ENCODE results near the gene TENM3.

DNA sequence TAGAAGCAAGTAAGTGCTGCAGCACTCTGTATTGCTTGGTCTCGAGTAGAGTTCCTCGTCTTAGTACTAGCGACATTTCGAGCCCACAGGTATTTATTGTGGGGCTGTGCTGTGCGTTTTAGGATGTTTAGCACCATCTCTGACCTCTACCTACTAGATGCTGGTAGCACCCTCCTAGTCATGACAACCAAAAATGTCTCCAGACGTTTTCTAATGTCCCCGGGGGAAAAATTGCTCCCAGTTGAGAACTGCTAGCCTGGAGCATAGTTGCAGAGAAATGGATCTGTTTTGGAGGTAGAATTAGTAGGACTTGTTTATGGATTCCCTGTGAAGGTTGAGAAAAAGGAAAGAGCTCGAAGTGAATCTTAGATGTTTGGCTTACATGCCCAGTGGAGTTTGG, 287.2 kb downstream of the TENM3 start:
- no peak for TF ChIP-seq GLIS3 (CRISPR knock-in tag; IDR thresholded peaks at IDR 0.05)
- TF ChIP-seq, protein P1, sequence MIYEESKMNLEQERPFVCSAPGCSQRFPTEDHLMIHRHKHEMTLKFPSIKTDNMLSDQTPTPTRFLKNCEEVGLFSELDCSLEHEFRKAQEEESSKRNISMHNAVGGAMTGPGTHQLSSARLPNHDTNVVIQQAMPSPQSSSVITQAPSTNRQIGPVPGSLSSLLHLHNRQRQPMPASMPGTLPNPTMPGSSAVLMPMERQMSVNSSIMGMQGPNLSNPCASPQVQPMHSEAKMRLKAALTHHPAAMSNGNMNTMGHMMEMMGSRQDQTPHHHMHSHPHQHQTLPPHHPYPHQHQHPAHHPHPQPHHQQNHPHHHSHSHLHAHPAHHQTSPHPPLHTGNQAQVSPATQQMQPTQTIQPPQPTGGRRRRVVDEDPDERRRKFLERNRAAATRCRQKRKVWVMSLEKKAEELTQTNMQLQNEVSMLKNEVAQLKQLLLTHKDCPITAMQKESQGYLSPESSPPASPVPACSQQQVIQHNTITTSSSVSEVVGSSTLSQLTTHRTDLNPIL (CRISPR knock-in tag; IDR thresholded peaks at IDR 0.05; ENCODE audit: low read depth) = no peak
